Fibroblast of the aortic adventitia (primary cell): ENCODE data around the gene OR52E2. TPM values are rescaled to one million over a fixed set of nuclear protein-coding genes. Genes with fewer than 3 reads are reported as not detected.

ENCODE experiments used
- DNase-seq: peaks from one replicate; pipeline ENCODE4 v3.0.0-alpha.2; 2010; ENCODE audit warnings: low read depth
- H3K4me3 ChIP-seq: 2 replicates; pipeline ENCODE4 v1.5.1; 2011; ENCODE audit warnings: low read depth, mild to moderate bottlenecking, control low read depth, low read length, moderate library complexity
- CTCF ChIP-seq: IDR thresholded peaks from 2 replicates; pipeline ENCODE4 v1.5.1; 2011; ENCODE audit warnings: mild to moderate bottlenecking, low read length, control low read depth, inconsistent platforms; ENCODE audit not compliant: insufficient read depth
- total RNA-seq: library from RNA; depleted of rRNA; stranded (reverse); fragments of >200 nt; gene quantifications from 2 replicates; pipeline ENCODE4 v1.2.3, GENCODE V29; 2012; ENCODE audit warnings: low replicate concordance

OR52E2 gene
- total RNA-seq, 1 donor: not detected

GRCh38 chr11:5046754-5047330 lies 12.6 kb downstream of the OR52E2 start:
- DNase-seq: no peak
- TF ChIP-seq CTCF: no peak
- no peak overlapping the region for H3K4me3 ChIP-seq

GRCh38 chr11:5046226-5046625 lies 13.2 kb downstream of the OR52E2 start, which contains the start of gene OR52J3:
OR52J3 (plus strand) TSS chr11:5046526; CDS start chr11:5046526, 0 bp downstream.
- no peak within 1 kb of the TSS for H3K4me3 ChIP-seq
- no peak for TF ChIP-seq CTCF
- no peak for DNase-seq

- no peak for DNase-seq
These were observed 16.0 kb downstream of the OR52E2 start for GRCh38 chr11:5043380-5043779.

GRCh38 chr11:5042091-5042490 lies 17.3 kb downstream of the OR52E2 start:
- DNase-seq: no peak
- no peak for TF ChIP-seq CTCF
- no peak overlapping the region for H3K4me3 ChIP-seq

More at GRCh38 chr11:5043380-5043779, 16.0 kb downstream of the OR52E2 start:
- no peak for TF ChIP-seq CTCF
- H3K4me3 ChIP-seq: no peak overlapping the region

GRCh38 chr11:5040876-5041275 lies 18.6 kb downstream of the OR52E2 start:
- no peak overlapping the region for H3K4me3 ChIP-seq
- no peak for TF ChIP-seq CTCF
- DNase-seq: no peak

- no peak for TF ChIP-seq CTCF
- no peak for DNase-seq
- no peak overlapping the region for H3K4me3 ChIP-seq
These were observed 21.1 kb downstream of the OR52E2 start for GRCh38 chr11:5038341-5038740.

GRCh38 chr11:5037926-5038325 lies 21.5 kb downstream of the OR52E2 start:
- H3K4me3 ChIP-seq: no peak overlapping the region
- TF ChIP-seq CTCF: no peak
- no peak for DNase-seq
